ENCODE results near the gene DAW1.
"Not testable (repeated sequence)": the region's sequence is repeated elsewhere in the genome, so short reads cannot be mapped to it uniquely, and the experiment has no call there.

Gene DAW1

DNA sequence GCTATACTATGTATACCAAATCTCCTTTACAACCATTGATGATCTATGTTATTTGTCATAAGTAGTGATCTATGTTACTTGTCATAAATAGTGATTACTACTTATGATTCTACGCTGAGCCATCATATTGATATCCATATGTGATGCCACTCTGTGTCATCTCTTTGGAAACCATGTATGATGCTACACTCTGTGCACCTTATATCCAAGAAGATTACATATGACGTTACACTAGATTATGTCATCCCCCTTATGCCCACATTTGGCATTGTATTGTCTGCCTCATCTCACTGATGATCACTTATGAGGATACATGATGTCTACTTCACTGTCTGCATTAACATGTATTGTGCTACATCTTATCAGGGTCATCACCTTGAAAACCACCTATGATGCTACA lies 42.9 kb downstream of the DAW1 start:
- DNase-seq (ENCODE audit: low read depth in 2 of 2), result no peak

DNA sequence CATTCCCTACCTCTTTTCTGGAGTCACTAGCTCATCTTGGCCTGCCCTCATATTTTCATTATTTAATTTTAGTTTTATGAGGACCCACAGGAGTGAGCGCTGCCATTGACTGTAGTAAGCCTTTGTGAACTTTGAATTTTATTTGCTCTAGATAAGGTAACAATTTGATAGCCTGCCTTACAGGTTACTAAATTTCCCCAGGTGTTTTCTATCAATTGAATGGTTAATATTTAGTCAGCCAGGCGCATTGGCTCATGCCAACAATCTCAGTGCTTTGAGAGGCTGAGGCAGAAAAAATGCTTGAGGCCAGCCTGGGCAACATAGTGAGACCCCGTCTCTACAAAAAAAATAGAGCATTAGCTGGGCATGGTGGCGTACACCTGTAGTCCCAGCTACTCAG lies 50.2 kb downstream of the DAW1 start:
- no peak for DNase-seq (ENCODE audit: low read depth in 2 of 2)

DNA sequence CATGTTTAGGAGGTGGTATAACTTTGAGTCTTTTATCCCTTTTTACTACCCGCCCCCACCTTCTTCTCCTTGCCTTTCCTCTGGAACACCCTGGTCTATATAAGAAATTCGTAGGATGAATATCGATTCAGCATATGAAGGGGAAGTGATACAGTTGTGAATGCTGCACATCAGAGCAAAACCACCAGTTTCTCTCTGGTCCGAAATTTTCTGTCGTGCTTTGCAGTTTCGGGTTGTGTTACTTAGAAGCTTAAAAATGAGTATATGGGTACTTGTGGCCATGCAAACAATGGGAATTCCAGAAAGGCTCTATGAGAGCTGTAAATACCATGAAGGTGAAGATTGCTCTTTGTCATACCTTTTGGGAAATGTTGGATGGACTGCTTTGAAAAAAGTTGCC lies 60.6 kb downstream of the DAW1 start:
- DNase-seq (ENCODE audit: low read depth in 2 of 2), result no peak

DNA sequence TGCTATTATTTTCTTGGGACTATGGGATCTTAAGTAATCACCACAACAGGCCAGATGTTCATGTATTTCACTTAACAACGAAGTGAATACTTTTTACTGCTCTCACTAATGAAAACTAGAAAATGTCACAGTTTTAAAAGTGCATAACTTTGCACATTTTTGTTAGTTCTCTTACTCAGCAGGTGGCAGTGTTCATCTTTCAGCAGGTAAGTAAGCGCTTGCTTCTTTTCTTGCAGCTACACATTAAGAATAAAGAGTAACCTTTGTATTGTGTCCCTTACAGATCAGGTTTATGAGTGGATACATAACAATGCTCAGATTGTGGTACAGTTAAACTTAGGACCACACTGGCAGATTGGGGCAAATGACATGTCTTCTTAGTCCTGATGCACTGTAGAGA lies 61.0 kb downstream of the DAW1 start:
- no peak for DNase-seq (ENCODE audit: low read depth in 2 of 2)

DNA sequence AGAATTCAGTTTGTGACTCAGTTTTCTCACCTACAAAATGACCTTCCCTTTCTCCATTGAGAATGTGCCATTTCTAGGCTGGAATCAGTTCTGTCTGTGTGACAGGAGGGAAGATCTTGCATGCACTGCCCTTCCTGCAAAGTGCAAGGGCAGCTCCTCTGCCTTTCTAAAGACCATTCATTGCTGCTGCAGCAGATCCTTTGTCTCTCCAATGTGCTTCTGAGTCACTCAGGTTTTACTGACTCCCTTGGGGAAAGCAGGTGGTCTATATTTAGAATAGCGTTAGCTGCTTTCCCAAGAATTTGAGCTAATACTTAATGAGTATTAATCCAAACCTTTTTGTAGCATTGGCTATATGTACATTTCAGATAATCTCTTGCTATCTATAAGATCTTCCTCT lies 62.5 kb downstream of the DAW1 start:
- DNase-seq (ENCODE audit: low read depth in 2 of 2), result no peak

DNA sequence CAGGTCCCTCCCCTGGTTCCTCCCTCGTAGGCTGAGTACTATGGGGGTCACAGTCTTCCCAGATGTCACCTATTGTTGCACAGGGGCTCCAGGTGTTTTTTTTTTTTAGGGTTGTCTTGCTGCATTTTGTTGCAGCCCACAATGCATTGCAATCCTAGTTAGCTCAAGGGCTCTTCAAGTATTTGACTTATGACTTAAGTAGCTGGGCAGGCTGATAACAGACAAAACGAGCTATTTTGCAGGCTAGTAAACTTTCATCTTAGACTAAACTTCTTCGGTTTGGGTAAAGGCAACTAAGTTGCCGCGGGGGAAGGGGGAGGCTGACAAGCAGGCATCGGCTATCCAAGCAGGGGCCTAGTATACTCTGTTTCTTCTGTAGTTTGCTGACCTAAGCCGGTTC lies 64.8 kb downstream of the DAW1 start:
- DNase-seq (ENCODE audit: low read depth in 2 of 2), result not testable (repeated sequence)

DNA sequence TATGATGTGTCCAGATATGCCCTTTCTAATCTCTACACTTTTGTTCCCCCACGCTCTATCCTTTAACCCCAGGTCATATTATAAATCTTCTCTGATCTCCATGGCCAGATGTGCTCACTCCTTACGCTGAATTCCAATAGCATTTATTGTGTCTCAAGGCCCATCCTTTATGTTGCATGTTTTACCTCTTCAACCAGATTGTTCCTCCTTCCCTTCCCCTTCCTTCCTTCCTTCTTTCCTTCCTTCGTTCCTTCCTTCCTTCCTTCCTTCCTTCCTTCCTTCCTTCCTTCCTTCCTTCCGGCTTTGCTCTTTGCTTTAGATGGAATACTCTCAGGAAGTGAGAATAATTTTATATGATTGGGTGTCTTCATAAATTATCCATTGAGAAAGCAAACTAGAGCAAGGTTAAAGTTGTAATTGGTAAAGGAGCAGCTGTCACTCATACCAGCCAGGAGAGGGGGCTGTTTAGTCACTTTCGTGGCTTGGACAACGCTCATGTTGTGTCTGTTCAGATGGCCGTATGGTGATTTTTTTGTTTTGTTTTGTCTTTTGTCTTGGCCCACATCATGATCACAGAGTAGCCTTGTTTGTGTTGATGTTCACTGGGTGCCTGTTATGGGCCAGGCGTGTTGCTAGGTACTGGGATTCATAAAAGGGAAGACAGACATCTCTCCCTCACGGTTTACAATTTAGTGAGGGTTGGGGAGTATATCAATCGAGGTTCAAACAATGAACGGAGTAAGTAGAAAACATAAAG lies 68.0 kb downstream of the DAW1 start:
- no peak for DNase-seq (ENCODE audit: low read depth in 2 of 2)

DNA sequence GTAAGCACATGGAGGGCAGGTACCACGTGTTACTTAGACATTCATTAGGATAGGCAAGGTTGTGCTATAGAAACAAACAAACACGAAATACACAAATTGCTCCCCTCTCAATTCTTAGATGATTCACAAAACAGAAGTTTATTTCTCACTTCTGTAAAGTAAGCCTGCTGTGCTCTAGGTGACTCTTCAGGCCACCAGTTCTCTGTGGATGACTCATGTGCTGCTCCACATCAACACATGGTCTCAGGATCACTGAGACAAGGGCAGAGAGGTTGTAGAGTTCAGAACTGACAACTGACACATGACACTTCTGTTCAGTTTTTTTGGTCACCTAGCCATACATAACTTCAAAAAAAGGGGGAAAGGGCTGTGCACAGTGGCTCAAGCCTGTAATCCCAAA lies 70.6 kb downstream of the DAW1 start:
- no peak for DNase-seq (ENCODE audit: low read depth in 2 of 2)

DNA sequence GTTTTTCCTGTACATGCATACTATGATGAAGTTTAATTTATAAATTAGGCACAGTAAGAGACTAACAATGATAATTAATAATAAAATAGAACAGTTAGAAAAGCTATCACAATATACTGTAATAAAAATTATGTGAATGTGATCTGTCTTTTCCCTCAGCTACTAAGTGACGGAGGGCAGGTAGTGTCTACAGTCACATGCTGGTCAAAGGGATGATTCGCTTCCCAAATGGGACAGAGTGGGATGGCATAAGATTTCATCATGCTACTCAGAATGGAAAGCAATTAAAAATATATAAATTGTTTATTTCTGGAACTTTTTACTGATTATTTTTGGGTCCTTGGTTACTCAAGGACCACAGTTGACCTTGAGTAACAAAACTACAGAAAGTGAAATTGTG lies 71.5 kb downstream of the DAW1 start:
- DNase-seq (ENCODE audit: low read depth in 2 of 2), result no peak

DNA sequence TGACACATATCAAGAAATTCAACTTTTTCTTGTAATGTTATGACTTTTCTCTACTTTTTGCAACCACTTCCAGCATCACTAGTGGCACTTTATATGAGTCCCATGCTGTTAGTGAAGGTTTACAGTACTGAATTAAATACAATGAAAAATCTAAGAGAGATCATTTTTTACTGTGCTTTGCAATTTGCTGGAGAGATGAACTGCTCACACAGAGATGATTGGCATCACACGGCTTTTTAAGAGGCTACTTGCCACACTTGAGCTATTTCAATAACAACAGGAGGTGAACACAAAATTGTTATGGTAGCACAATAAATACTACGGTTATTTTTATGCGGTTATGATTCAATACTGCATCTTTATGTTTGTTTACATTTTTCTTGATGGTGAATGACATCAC lies 88.9 kb downstream of the DAW1 start:
- no peak for DNase-seq (ENCODE audit: low read depth in 2 of 2)

DNA sequence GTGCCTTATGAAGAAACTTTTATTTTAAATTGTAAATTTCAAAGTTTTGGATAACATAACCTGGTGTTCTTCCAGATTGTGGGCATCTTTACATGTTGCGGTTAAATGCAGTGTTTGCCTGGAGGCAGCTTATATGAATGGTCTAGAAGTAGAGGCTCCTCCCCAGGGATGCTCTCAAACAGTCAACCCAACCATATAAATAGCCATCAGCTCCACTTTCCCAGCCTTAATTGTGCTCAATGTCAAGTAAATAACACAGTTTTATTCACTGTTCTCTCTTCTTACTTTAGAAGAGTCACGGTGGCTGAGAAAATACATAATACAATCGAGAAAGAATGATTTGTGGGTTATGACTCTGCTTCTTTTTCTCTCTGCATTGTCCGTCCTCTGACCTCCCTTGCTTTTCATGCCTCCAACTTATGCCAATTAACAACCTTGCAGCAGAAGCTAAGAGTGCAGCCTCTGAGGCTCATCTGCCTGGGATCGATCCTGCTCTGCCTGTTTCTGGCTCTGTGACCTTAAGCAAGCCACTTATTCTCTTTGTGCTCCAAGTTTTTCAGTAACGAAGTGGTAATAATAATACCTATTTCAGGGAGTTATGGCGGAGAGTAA lies 100.3 kb downstream of the DAW1 start:
- no peak for DNase-seq (ENCODE audit: low read depth in 2 of 2)

DNA sequence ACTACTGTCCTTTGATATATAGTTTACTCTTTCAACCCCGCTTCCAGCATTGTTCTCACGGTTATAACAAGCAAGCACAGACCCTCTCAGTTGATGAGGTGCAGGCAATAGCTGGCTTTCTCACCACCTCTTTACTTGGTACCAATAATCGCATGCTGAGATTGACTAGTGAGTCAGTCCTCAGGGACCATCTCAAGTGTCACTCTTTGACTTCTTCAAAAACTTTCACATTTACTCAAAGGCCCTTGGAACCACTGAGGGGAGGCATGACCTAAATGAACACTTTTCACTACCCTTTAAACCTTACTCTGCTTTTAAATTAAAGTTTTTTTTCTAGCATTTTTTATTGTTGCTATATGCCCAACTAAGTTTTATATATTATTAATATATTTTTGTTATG lies 101.8 kb downstream of the DAW1 start:
- DNase-seq (ENCODE audit: low read depth in 2 of 2), result no peak

Data from activated CD8-positive, alpha-beta memory T cell treated with anti-CD3 and anti-CD28 coated beads for 4 hours (primary cell).